Measurements from ENCODE around the gene FAM168A. TPM values are rescaled to one million over a fixed set of nuclear protein-coding genes. Genes with fewer than 3 reads are reported as not detected.

Gene FAM168A
- total and polyA plus RNA-seq, 10 of the 15 experiments (the other 5 are each of a cell fraction or from before 2014, with no cell fraction given) = 1.7 to 20.0 (median 10.0) TPM

DNA sequence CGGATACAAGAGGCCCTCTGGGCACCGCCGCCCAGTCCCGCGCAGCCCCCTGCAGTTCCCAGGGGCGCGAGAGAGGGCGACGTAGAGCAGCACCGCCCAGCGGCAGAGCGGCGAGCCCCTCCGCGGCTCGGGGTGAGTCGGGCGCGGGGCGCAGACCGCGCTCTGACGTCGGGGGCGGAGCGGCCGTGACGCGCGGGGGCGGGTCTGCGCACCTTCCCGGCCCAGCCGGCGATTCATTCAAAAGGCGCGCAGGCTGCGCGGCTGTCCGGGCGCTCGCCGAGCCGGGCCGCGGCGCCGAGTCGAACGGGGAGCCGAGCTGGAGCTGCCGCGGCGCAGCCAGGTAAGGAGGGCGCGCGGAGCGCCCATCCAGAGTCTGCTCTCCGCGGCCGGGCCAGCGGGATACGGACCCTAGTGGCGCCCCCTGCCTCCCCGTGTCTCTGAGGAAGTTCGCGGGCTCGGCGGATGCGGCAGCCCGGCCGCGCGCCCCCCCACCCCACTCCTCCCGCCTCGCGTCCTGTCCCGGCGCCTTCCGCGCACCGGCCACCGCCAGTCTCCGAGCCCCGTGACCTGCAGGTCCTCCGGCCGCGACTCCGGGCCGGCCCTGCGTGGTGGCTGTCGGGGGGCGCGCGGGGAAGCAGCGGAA is 221.6 kb downstream of the FAM168A start, which contains the start of gene RELT (continued):
- TF ChIP-seq, protein P1, sequence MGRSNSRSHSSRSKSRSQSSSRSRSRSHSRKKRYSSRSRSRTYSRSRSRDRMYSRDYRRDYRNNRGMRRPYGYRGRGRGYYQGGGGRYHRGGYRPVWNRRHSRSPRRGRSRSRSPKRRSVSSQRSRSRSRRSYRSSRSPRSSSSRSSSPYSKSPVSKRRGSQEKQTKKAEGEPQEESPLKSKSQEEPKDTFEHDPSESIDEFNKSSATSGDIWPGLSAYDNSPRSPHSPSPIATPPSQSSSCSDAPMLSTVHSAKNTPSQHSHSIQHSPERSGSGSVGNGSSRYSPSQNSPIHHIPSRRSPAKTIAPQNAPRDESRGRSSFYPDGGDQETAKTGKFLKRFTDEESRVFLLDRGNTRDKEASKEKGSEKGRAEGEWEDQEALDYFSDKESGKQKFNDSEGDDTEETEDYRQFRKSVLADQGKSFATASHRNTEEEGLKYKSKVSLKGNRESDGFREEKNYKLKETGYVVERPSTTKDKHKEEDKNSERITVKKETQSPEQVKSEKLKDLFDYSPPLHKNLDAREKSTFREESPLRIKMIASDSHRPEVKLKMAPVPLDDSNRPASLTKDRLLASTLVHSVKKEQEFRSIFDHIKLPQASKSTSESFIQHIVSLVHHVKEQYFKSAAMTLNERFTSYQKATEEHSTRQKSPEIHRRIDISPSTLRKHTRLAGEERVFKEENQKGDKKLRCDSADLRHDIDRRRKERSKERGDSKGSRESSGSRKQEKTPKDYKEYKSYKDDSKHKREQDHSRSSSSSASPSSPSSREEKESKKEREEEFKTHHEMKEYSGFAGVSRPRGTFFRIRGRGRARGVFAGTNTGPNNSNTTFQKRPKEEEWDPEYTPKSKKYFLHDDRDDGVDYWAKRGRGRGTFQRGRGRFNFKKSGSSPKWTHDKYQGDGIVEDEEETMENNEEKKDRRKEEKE (IDR thresholded peaks at IDR 0.05) = peak; percentile 30; the same call in 1 of the 2 replicates
- no peak for TF ChIP-seq HDGF (IDR thresholded peaks at IDR 0.05)
- no peak; the same call in 1 of the 2 replicates for TF ChIP-seq RFX5 (IDR thresholded peaks at IDR 0.05; ENCODE audit: low read depth, low read length)
- no peak for TF ChIP-seq IRF4 (IDR thresholded peaks at IDR 0.05; ENCODE audit: low read depth, low read length)
- no peak for TF ChIP-seq ZNF274 (IDR thresholded peaks at IDR 0.05; ENCODE audit: insufficient read depth, insufficient read length)
- TF ChIP-seq, protein P2, sequence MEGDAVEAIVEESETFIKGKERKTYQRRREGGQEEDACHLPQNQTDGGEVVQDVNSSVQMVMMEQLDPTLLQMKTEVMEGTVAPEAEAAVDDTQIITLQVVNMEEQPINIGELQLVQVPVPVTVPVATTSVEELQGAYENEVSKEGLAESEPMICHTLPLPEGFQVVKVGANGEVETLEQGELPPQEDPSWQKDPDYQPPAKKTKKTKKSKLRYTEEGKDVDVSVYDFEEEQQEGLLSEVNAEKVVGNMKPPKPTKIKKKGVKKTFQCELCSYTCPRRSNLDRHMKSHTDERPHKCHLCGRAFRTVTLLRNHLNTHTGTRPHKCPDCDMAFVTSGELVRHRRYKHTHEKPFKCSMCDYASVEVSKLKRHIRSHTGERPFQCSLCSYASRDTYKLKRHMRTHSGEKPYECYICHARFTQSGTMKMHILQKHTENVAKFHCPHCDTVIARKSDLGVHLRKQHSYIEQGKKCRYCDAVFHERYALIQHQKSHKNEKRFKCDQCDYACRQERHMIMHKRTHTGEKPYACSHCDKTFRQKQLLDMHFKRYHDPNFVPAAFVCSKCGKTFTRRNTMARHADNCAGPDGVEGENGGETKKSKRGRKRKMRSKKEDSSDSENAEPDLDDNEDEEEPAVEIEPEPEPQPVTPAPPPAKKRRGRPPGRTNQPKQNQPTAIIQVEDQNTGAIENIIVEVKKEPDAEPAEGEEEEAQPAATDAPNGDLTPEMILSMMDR (IDR thresholded peaks at IDR 0.05 in 2 of 3, conservative IDR thresholded peaks at IDR 0.05 in 1 of 3; ENCODE audit: control insufficient read depth in 2 of 3, extremely low read depth in 1 of 3, insufficient read depth in 1 of 3, low read depth in 3 of 3, low read length in 3 of 3) = peak; percentile 88 to 95 (median 90)
- TF ChIP-seq SPI1 (IDR thresholded peaks at IDR 0.05; ENCODE audit: borderline replicate concordance, insufficient read depth, low read depth, low read length) = no peak
- TF ChIP-seq NR2C2 (IDR thresholded peaks at IDR 0.05; ENCODE audit: borderline replicate concordance, control insufficient read depth, insufficient read length, low read depth) = no peak
- TF ChIP-seq, protein P3, sequence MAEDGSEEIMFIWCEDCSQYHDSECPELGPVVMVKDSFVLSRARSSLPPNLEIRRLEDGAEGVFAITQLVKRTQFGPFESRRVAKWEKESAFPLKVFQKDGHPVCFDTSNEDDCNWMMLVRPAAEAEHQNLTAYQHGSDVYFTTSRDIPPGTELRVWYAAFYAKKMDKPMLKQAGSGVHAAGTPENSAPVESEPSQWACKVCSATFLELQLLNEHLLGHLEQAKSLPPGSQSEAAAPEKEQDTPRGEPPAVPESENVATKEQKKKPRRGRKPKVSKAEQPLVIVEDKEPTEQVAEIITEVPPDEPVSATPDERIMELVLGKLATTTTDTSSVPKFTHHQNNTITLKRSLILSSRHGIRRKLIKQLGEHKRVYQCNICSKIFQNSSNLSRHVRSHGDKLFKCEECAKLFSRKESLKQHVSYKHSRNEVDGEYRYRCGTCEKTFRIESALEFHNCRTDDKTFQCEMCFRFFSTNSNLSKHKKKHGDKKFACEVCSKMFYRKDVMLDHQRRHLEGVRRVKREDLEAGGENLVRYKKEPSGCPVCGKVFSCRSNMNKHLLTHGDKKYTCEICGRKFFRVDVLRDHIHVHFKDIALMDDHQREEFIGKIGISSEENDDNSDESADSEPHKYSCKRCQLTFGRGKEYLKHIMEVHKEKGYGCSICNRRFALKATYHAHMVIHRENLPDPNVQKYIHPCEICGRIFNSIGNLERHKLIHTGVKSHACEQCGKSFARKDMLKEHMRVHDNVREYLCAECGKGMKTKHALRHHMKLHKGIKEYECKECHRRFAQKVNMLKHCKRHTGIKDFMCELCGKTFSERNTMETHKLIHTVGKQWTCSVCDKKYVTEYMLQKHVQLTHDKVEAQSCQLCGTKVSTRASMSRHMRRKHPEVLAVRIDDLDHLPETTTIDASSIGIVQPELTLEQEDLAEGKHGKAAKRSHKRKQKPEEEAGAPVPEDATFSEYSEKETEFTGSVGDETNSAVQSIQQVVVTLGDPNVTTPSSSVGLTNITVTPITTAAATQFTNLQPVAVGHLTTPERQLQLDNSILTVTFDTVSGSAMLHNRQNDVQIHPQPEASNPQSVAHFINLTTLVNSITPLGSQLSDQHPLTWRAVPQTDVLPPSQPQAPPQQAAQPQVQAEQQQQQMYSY (CRISPR knock-in tag; IDR thresholded peaks at IDR 0.05) = no peak
- TF ChIP-seq TCF3 (IDR thresholded peaks at IDR 0.05; ENCODE audit: borderline replicate concordance, insufficient read depth, low read depth, low read length) = peak; percentile 89
- TF ChIP-seq, protein P4, sequence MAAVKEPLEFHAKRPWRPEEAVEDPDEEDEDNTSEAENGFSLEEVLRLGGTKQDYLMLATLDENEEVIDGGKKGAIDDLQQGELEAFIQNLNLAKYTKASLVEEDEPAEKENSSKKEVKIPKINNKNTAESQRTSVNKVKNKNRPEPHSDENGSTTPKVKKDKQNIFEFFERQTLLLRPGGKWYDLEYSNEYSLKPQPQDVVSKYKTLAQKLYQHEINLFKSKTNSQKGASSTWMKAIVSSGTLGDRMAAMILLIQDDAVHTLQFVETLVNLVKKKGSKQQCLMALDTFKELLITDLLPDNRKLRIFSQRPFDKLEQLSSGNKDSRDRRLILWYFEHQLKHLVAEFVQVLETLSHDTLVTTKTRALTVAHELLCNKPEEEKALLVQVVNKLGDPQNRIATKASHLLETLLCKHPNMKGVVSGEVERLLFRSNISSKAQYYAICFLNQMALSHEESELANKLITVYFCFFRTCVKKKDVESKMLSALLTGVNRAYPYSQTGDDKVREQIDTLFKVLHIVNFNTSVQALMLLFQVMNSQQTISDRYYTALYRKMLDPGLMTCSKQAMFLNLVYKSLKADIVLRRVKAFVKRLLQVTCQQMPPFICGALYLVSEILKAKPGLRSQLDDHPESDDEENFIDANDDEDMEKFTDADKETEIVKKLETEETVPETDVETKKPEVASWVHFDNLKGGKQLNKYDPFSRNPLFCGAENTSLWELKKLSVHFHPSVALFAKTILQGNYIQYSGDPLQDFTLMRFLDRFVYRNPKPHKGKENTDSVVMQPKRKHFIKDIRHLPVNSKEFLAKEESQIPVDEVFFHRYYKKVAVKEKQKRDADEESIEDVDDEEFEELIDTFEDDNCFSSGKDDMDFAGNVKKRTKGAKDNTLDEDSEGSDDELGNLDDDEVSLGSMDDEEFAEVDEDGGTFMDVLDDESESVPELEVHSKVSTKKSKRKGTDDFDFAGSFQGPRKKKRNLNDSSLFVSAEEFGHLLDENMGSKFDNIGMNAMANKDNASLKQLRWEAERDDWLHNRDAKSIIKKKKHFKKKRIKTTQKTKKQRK (IDR thresholded peaks at IDR 0.05; ENCODE audit: low read depth, low read length) = no peak
- TF ChIP-seq SUPT20H (IDR thresholded peaks at IDR 0.05; ENCODE audit: borderline replicate concordance, control insufficient read depth, low read depth, low read length) = no peak
- TF ChIP-seq POU2F2 (IDR thresholded peaks at IDR 0.05; ENCODE audit: borderline replicate concordance, low read depth, low read length) = peak; percentile 94
- no peak for TF ChIP-seq RAD51 (IDR thresholded peaks at IDR 0.05)
- no peak for TF ChIP-seq JUNB (IDR thresholded peaks at IDR 0.05)
